SIG-M5 treated with dmso at 0.1 percent for 504 hours (cell line): Measurements from ENCODE around the gene YIPF4.
"Not testable (repeated sequence)": the region's sequence is repeated elsewhere in the genome, so short reads cannot be mapped to it uniquely, and the experiment has no call there.

Experiments used
- DNase-seq: peaks from one replicate; lab custom pipeline; 2025; ENCODE audit not compliant: unreplicated experiment; lab: John Stamatoyannopoulos, UW

YIPF4 gene

GRCh38 chr2:32277674-32278477 lies at the start of gene YIPF4:
Gene YIPF4, plus strand, starts transcription at chr2:32277904. Its CDS starts 252 bp downstream, at chr2:32278156.
- DNase-seq: peak; percentile 96

GRCh38 chr2:32228181-32228580 lies 49.5 kb upstream of the YIPF4 start:
- DNase-seq: no peak

GRCh38 chr2:32229635-32230034 lies 48.1 kb upstream of the YIPF4 start:
- no peak for DNase-seq

GRCh38 chr2:32231959-32232358 lies 45.7 kb upstream of the YIPF4 start:
- DNase-seq: no peak

GRCh38 chr2:32235315-32235714 lies 42.4 kb upstream of the YIPF4 start:
- DNase-seq: no peak

GRCh38 chr2:32237488-32237887 lies 40.2 kb upstream of the YIPF4 start:
- DNase-seq: no peak

GRCh38 chr2:32237996-32238395 lies 39.7 kb upstream of the YIPF4 start:
- no peak for DNase-seq

- no peak for DNase-seq
These were observed 35.4 kb upstream of the YIPF4 start for GRCh38 chr2:32242331-32242730.

- no peak for DNase-seq
These were observed 30.8 kb upstream of the YIPF4 start for GRCh38 chr2:32246911-32247310.

- DNase-seq: no peak
These were observed 29.4 kb upstream of the YIPF4 start for GRCh38 chr2:32248299-32248698.

- no peak for DNase-seq
These were observed 27.9 kb upstream of the YIPF4 start for GRCh38 chr2:32249731-32250236.

- DNase-seq: no peak
These were observed 27.4 kb upstream of the YIPF4 start for GRCh38 chr2:32250290-32250689.

- DNase-seq: no peak
These were observed 19.5 kb upstream of the YIPF4 start for GRCh38 chr2:32258242-32258641.

GRCh38 chr2:32260376-32260775 lies 17.3 kb upstream of the YIPF4 start:
- no peak for DNase-seq

GRCh38 chr2:32262105-32262504 lies 15.6 kb upstream of the YIPF4 start:
- peak; percentile 96 for DNase-seq

GRCh38 chr2:32264422-32265105 lies 13.1 kb upstream of the YIPF4 start, which contains the start of gene NLRC4:
Gene NLRC4, minus strand, starts transcription at chr2:32264886. Its CDS starts 8,111 bp downstream, at chr2:32256775.
- DNase-seq: peak; percentile 97

GRCh38 chr2:32271063-32271462 lies 6.6 kb upstream of the YIPF4 start:
- DNase-seq: no peak

GRCh38 chr2:32272279-32272678 lies 5.4 kb upstream of the YIPF4 start:
- no peak for DNase-seq

- DNase-seq: no peak
These were observed 3.4 kb upstream of the YIPF4 start for GRCh38 chr2:32274289-32274688.

GRCh38 chr2:32275790-32276189 lies 1.9 kb upstream of the YIPF4 start:
- not testable (repeated sequence) for DNase-seq

- DNase-seq: no peak
These were observed 386 bp upstream of the YIPF4 start for GRCh38 chr2:32277363-32277673.

- DNase-seq: no peak
These were observed 762 bp downstream of the YIPF4 start for GRCh38 chr2:32278478-32278853.
